Gastroesophageal sphincter (tissue), 4 donors: ENCODE results near the gene ADAM12. TPM values are rescaled to one million over a fixed set of nuclear protein-coding genes. Genes with fewer than 3 reads are reported as not detected.
A peak's percentile ranks its signal among the peaks of the same experiment; 100 is the strongest.

ENCODE experiments used
- ATAC-seq: fragments of 150-250 bp; one replicate; pipeline ENCODE4 v1.9.1; 2016; ENCODE audit warnings: mild to moderate bottlenecking, moderate library complexity
- H3K27ac ChIP-seq, 4 donors: fragments of 200-600 bp; sonication (generic) in 3 of 4; 1 replicate in 3 of 4; 2 replicates in 1 of 4; pipeline ENCODE4 v1.5.1; 2016 to 2019
- H3K27me3 ChIP-seq: fragments of 200-600 bp; sonication (generic); one replicate; pipeline ENCODE4 v1.5.1; 2019
- H3K36me3 ChIP-seq, 2 donors: fragments of 200-600 bp; sonication (generic); one replicate each; pipeline ENCODE4 v1.5.1; 2019; ENCODE audit warnings: control low read depth in 1 of 2
- H3K4me1 ChIP-seq, 3 donors: fragments of 200-600 bp; sonication (generic); 1 replicate in 2 of 3; 2 replicates in 1 of 3; pipeline ENCODE4 v1.5.1; 2016 to 2019; ENCODE audit warnings: control low read depth in 2 of 3
- H3K4me3 ChIP-seq, 2 donors: fragments of 200-600 bp; sonication (generic); one replicate each; pipeline ENCODE4 v1.5.1; 2019; ENCODE audit warnings: mild to moderate bottlenecking in 1 of 2, moderate library complexity in 1 of 2
- H3K9me3 ChIP-seq, 3 donors: fragments of 200-600 bp; sonication (generic); one replicate each; pipeline ENCODE4 v1.5.1; 2017 to 2019; ENCODE audit warnings: control low read depth in 2 of 3
- EP300 ChIP-seq: sonication (generic); formaldehyde crosslinking; IDR thresholded peaks from one replicate; pipeline ENCODE4 v1.6.1; 2017; ENCODE audit warnings: antibody characterized with exemption, mild to moderate bottlenecking
- POLR2A ChIP-seq, 2 donors: fragments of 450-650 bp; IDR thresholded peaks; one replicate each; pipeline ENCODE4 v1.6.1; 2017; ENCODE audit warnings: antibody characterized with exemption in 2 of 2, mild to moderate bottlenecking in 2 of 2, moderate library complexity in 1 of 2
- POLR2AphosphoS5 ChIP-seq: sonication (generic); formaldehyde crosslinking; IDR thresholded peaks from one replicate; pipeline ENCODE4 v1.6.1; 2017; ENCODE audit warnings: antibody characterized with exemption
- WGBS, 2 donors: methylation state at CpG; one replicate each; pipeline ENCODE4 v1.1.5; 2018; ENCODE audit warnings: low coverage in 1 of 2; 5-methylcytosine and 5-hydroxymethylcytosine counted together
- total RNA-seq, 4 donors: library from RNA; depleted of rRNA; stranded (reverse); fragments of >200 nt; gene quantifications; one replicate each; pipeline ENCODE4 v1.1.0, GENCODE V29; 2016
- TF ChIP-seq, protein P1 (sequence below), 4 experiments: fragments of 200-600 bp in 2 of 4; fragments of 450-650 bp in 2 of 4; sonication (generic) in 1 of 4; IDR thresholded peaks; one replicate each; pipeline ENCODE4 v1.5.1; 2017 to 2019; ENCODE audit warnings: antibody characterized with exemption in 4 of 4, mild to moderate bottlenecking in 2 of 4, moderate library complexity in 2 of 4

Gene ADAM12
- total RNA-seq, 4 donors from 2014 or later: 0.27 to 1.2 (median 0.89) TPM

DNA sequence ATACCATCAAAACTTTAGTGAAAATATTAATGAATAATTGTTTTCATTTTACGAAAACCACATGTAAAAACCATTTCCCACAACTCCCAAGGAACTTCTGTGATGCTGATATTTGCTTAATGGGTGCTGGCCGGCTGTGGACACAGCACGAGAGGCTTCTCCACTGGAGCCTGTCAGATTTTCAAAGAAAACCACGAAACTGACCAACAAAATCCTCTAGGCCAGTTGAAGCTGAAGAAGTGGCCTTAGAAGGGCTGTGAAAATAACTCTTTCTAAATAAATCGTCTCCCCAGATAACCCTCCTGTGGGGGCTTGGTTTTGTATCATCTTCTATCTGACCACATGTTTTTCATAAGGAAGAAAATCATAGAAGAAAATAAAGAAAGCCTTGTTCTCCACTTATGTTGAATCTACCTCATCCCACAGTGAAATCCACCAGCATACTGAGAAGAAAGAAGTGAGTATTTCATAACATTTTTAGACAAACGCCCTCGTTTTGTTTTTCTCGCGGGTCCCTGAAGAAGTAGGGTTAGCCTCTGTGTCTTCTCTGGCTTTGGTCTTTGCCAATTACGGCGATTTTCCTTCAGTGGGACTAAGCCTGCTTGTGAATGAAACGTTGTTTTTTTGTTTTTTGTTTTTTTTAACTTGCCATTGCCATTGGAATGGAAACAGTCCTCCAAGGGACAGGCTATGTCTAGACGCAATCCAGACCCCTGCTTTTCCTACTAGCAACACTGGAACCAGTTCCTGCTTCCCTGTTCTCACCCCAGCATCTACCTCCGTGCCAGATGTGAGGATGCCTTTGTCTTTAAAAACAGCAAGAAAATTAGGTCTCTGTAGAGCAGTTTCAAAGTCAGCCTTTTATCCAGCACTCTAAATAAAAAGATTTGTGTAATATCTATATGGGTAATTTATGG is 123.9 kb downstream of the ADAM12 start:
- TF ChIP-seq EP300: no peak
- TF ChIP-seq POLR2AphosphoS5: no peak
- TF ChIP-seq, protein P1, sequence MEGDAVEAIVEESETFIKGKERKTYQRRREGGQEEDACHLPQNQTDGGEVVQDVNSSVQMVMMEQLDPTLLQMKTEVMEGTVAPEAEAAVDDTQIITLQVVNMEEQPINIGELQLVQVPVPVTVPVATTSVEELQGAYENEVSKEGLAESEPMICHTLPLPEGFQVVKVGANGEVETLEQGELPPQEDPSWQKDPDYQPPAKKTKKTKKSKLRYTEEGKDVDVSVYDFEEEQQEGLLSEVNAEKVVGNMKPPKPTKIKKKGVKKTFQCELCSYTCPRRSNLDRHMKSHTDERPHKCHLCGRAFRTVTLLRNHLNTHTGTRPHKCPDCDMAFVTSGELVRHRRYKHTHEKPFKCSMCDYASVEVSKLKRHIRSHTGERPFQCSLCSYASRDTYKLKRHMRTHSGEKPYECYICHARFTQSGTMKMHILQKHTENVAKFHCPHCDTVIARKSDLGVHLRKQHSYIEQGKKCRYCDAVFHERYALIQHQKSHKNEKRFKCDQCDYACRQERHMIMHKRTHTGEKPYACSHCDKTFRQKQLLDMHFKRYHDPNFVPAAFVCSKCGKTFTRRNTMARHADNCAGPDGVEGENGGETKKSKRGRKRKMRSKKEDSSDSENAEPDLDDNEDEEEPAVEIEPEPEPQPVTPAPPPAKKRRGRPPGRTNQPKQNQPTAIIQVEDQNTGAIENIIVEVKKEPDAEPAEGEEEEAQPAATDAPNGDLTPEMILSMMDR (IDR thresholded peaks at IDR 0.05): no peak
- TF ChIP-seq POLR2A (IDR thresholded peaks at IDR 0.05): no peak
- WGBS, 2 donors: 63 to 69% methylated on average over 11 to 14 of the region's 14 CpGs
- Histone ChIP-seq H3K36me3 (no peaks in the 10 kb centered on the region), H3K27ac (no peak overlapping the region), H3K4me1 (peaks cover 0 to 3% (median 0%) of the 10 kb centered on the region in 3 donors), H3K9me3 (no peaks in the 10 kb centered on the region), H3K4me3 (no peak overlapping the region), H3K27me3 (no peaks in the 10 kb centered on the region)
- ATAC-seq: no peak

DNA sequence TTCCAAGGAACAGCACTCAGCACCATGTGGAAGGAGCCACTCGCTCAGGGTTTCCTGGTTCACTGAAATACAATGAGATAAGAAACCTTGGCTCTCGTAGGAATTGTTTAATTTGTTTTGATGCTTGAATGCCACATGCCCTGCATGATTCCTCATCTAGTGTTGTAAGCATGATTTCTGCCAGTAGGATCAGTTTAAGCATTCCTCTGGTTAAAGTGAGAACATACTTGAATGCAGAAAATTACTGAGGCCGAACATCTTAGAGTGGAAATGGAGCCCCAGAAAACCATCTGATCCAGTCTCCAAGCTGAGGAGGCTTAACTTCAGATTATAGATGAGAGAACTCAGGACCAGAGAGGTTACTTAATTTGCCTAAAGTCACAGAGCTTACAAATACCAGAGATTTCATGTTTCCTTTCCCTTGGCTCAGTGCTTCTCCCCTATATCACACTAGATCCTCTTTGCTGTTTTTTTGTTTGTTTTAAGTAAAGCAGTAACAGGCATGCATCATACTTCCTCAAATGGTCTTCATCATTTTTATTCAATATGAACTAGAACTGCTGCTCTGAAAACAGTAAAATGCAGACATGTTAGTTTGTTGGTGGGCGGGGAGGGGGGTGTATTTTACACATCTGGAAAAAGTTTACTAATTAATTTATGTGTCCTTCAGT is 125.1 kb downstream of the ADAM12 start:
- H3K9me3 ChIP-seq: no peaks in the 10 kb centered on the region
- H3K36me3 ChIP-seq: no peaks in the 10 kb centered on the region
- H3K27me3 ChIP-seq: no peaks in the 10 kb centered on the region
- 49 to 90% methylated on average over 2 to 4 of the region's 4 CpGs for WGBS, 2 donors
- peak; percentile 46 for ATAC-seq
- H3K27ac ChIP-seq: no peak overlapping the region
- no peak for TF ChIP-seq POLR2AphosphoS5
- no peak overlapping the region for H3K4me3 ChIP-seq
- H3K4me1 ChIP-seq: peaks cover 0 to 3% (median 0%) of the 10 kb centered on the region in 3 donors

DNA sequence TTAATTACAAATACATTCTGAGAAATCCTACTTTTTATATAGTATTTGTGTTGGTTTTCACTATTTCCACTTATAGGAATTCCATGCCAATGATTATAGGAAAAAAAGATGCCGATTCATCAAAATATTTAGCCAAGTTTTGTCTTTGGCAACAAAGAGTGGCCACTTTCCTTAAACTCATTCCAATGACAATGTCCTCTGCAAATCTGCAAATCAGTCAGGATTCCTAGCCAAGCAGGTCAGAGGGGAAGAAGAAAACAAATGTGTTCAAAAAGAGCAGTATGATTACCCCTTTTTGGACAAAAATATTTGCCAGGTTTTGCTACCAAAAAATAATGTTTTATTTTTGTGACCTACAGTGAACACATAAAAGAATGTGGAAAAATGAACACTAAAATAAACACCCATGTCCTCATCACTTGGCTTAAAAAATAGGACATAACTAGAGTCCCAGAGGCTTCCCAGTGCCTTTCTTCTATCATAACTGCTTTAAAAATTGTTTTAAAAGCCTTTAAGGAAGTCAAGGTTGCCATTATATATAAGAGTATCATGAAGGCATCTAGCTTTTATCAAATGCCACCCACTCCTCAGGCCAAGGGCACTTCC is 125.9 kb downstream of the ADAM12 start:
- H3K4me3 ChIP-seq: no peak overlapping the region
- H3K27ac ChIP-seq: no peak overlapping the region
- no peaks in the 10 kb centered on the region for H3K36me3 ChIP-seq
- H3K27me3 ChIP-seq: no peaks in the 10 kb centered on the region
- TF ChIP-seq, protein P1 (IDR thresholded peaks at IDR 0.05): no peak
- TF ChIP-seq POLR2A (IDR thresholded peaks at IDR 0.05) (no peak), EP300 (no peak), POLR2AphosphoS5 (no peak)
- ATAC-seq: peak; percentile 53
- WGBS, 2 donors: 29 to 45% methylated on average over 1 of the region's 1 CpG
- peaks cover 0 to 3% (median 0%) of the 10 kb centered on the region in 3 donors for H3K4me1 ChIP-seq
- no peaks in the 10 kb centered on the region for H3K9me3 ChIP-seq

DNA sequence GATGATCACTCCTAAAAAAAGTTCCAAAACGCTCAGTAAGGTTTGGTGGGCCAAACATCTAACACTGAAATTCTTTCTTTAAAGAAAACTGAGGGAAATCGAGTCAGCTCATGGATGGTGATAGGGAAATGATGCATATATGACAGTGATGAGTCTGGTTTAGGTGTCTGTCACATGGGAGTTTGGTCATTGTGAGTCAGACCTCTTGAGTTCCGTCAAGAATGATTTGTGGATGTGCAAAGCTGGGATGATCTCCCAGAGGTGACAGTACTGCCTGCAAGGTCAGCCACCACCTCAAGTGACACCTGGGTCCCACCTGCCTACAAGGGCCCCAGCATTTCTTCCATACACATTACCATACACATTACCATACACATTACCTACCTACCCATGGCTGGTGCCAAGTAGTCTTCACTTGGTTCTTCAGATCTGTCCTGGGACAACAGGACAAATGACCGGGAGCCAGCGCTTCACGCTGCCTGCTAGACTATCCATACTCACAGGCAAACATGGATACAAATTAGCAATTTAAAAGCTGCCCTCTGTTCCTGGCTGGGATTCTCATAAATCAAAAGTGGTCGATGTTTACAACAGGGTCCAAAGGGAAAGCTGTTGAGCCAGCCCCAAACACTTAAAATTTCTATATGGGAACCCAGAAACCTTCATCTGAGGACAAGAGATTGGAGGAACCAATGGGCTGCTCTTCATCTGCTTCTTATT is 128.4 kb downstream of the ADAM12 start:
- H3K9me3 ChIP-seq: no peaks in the 10 kb centered on the region
- 82 to 84% methylated on average over 3 to 6 of the region's 7 CpGs for WGBS, 2 donors
- no peaks in the 10 kb centered on the region for H3K27me3 ChIP-seq
- H3K4me3 ChIP-seq: no peak overlapping the region
- H3K36me3 ChIP-seq: no peaks in the 10 kb centered on the region
- H3K4me1 ChIP-seq: peaks cover 0 to 3% (median 0%) of the 10 kb centered on the region in 3 donors
- H3K27ac ChIP-seq: no peak overlapping the region
- TF ChIP-seq EP300 (no peak), POLR2AphosphoS5 (no peak), POLR2A (IDR thresholded peaks at IDR 0.05) (no peak)
- TF ChIP-seq, protein P1 (IDR thresholded peaks at IDR 0.05): no peak
- no peak for ATAC-seq

DNA sequence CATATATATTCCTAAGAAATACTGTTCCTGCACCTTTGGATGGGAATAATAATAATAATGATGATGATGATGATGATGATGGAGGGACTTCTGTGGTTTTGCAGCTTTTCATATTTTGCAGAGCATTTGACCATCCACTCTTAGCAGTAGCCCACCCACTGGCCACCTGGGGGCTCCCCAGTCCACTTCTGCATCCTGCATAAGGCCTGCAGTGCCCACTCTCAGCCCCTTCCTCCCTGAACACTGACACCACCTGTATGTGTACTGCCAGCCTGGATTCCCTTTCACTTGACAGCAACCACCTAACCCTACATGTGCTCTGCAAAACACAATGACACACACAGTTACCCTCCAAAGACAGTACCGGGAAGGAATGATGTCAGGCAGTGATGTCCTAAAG is 131.4 kb downstream of the ADAM12 start:
- TF ChIP-seq POLR2AphosphoS5: no peak
- no peak for TF ChIP-seq EP300
- TF ChIP-seq, protein P1 (IDR thresholded peaks at IDR 0.05): no peak
- TF ChIP-seq POLR2A (IDR thresholded peaks at IDR 0.05): no peak
- H3K36me3 ChIP-seq: no peaks in the 10 kb centered on the region
- H3K4me1 ChIP-seq: no peaks in the 10 kb centered on the region
- H3K27me3 ChIP-seq: no peaks in the 10 kb centered on the region
- H3K4me3 ChIP-seq: no peak overlapping the region
- no peaks in the 10 kb centered on the region for H3K9me3 ChIP-seq
- WGBS, 2 donors: 100% methylated on average over 1 of the region's 1 CpG; no CpG with 5 or more reads in 1 of the 2 donors
- ATAC-seq: no peak
- no peak overlapping the region for H3K27ac ChIP-seq
